Erythroblast (primary cell): ENCODE data around the gene S100A3.
"Not testable (repeated sequence)": the region's sequence is repeated elsewhere in the genome, so short reads cannot be mapped to it uniquely, and the experiment has no call there.

Experiments used
- DNase-seq, 2 experiments: peaks; one replicate each; lab custom pipeline; 2025; lab: John Stamatoyannopoulos, UW
- GATA1 ChIP-seq: IDR thresholded peaks from 2 replicates; pipeline ENCODE4 v1.6.1; 2011; ENCODE audit warnings: low read depth, mild to moderate bottlenecking, control low read depth, low read length, moderate library complexity
- POLR2A ChIP-seq: IDR thresholded peaks from 2 replicates; pipeline ENCODE4 v1.6.1; 2011; ENCODE audit warnings: mild to moderate bottlenecking, low read length

Gene S100A3

DNA sequence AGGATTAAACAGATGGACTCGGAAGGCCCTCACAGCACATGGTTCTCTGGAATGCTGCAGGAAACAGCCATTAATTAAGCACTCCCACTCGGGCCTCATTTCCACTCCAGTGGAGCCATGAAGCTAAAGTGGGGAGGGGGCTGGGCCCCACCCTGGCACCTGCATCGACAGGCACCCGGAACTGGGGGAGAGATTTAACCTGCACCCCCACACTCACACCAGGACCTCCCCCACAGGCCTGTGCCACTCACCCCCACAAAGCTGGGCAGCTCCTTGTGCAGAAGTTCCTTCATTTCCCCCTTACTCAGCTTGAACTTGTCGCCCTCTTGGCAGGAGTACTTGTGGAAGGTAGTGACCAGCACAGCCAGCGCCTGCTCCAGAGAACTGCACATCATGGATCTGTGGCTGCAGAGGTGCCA is 14.4 kb upstream of the S100A3 start:
- TF ChIP-seq POLR2A (no peak), GATA1 (no peak)

GRCh38 chr1:153562021-153562420 is 13.0 kb upstream of the S100A3 start:
- DNase-seq = not testable (repeated sequence)

More for the DNA sequence above, 14.4 kb upstream of the S100A3 start:
- DNase-seq = no peak

DNA sequence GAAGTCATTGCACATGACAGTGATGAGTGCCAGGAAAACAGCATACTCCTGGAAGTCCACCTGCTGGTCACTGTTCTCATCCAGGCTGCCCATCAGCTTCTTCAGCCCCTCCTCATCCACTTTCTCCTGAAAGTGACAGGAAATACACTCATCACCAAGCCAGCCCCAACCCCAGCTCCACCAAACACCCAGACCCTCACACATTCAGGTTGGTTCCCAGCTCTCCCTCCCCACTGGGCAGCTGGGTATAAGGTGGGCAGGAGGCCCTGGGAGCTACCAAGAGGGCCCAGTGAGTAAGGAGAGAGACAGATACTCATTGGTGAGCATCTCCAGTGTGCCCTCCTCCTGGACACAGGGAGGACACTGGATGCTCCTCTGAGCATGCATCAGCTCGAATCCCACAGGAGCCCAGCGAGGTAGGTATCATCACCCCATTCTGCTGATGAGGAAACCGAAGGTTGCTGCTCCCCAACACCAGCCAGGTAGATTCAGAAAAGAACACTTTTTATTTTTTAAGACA is 12.5 kb upstream of the S100A3 start:
- DNase-seq = no peak
- TF ChIP-seq GATA1 = no peak
- TF ChIP-seq POLR2A = no peak

- TF ChIP-seq GATA1 = no peak
- no peak for TF ChIP-seq POLR2A
- no peak for DNase-seq
These were observed 11.9 kb upstream of the S100A3 start for GRCh38 chr1:153560771-153561465.

GRCh38 chr1:153560241-153560640 is 11.2 kb upstream of the S100A3 start:
- TF ChIP-seq GATA1 (no peak), POLR2A (no peak)
- DNase-seq = no peak

DNA sequence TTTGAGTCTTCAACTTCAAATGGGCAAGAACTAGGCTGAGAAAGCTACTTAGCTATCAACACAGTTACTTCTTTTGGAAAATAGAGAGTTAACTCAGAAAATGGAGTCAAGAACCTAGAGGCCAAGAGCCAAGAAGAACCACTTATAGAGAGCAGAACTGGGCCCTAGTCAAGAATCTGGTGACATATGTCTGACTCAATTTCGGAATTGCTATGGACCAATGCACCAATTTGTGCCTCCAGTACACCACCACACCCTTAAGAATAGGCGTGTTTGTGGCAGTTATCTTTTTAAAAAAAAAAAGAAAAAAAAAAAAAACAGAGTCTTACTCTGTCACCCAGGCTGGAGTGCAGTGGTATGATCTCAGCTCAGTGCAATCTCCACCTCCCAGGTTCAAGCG is 8.8 kb upstream of the S100A3 start:
- no peak for DNase-seq
- TF ChIP-seq GATA1 (no peak), POLR2A (no peak)

DNA sequence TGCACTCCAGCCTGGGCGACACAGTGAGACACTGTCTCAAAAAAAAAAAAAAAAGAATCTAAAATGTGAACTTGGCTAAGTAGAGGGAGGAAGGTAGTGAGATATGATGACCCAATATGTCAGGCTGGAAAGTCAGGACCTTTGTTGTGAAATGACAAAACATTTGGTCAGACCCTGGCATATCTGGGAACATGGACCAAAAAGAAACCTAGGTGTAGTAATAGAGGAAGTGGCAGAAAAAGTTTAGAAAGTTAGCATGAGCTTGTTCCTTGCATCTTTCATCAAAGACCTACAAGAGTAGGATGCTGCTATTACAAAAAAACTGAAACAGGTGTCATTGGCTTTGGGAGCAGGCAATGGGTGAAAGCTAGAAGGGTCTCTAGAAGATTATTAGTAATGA is 7.3 kb upstream of the S100A3 start:
- no peak for TF ChIP-seq GATA1
- TF ChIP-seq POLR2A = no peak

GRCh38 chr1:153553830-153554541 is 4.9 kb upstream of the S100A3 start:
- TF ChIP-seq POLR2A = no peak
- TF ChIP-seq GATA1 = no peak
- peak; percentile 48 to 54 for DNase-seq

More for the DNA sequence above, 7.3 kb upstream of the S100A3 start:
- DNase-seq = no peak

DNA sequence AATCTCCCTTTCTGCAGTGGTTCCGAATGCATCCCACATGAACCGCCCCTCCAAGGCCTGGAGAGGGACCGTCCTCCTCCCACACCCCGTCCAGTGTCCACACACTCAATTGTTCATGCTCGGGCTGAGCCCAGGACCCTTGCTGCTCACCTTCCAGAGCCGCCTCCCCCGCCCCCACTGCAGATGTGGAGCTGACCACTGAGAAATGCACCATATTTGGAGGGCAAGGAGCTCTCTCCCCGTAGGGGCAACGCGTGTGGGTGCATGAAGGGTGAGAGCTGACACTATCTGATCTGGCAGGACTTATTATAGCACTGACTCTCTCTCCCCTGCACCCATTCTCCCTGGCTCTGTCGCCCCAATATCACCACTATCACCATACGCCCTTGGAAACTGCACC is 4.0 kb upstream of the S100A3 start:
- TF ChIP-seq POLR2A (peak; percentile 22), GATA1 (no peak)
- DNase-seq = peak; percentile 51 to 80

- TF ChIP-seq POLR2A (no peak), GATA1 (no peak)
These were observed 3.3 kb upstream of the S100A3 start for GRCh38 chr1:153552335-153552734.

GRCh38 chr1:153550827-153551500 is 1.9 kb upstream of the S100A3 start:
- TF ChIP-seq POLR2A (no peak), GATA1 (no peak)
- no peak for DNase-seq

More at GRCh38 chr1:153552335-153552734, 3.3 kb upstream of the S100A3 start:
- no peak for DNase-seq

GRCh38 chr1:153550398-153550758 is 1.3 kb upstream of the S100A3 start:
- TF ChIP-seq POLR2A = no peak
- TF ChIP-seq GATA1 = no peak
- no peak for DNase-seq

DNA sequence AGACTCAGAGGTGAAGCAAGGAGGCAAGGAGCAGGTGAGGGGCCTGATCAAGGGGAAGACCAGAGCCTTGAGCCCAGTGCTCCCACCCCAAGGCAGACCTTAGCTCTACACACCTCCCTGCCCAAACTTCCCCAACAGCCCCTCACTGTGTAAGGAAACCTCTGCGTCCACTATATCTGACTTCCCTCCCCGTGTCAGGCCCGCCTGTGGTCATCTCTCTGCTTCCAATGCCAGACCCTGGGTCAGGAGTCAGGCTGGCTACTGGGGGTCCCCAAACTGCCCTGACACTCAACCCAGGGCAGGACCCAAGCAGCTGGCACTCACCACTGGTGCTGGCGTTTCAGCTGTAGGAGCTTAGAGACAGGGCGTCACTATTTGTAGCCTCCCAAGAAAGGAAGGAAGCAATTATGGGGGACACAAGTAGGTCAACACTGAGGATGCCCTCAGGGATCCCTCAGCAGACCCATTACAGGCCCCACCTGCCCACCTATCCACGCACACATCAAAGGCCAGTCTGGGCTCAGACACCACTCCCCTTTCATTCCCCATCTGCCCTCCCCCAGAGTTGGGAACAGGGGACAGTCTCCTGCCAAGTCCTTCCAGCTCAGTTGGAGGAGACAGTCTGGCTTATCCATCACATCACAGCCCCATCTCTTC is 811 bp upstream of the S100A3 start:
- TF ChIP-seq POLR2A (no peak), GATA1 (no peak)
- no peak for DNase-seq
